ENCODE data around the gene CATSPERE. TPM values are rescaled to one million over a fixed set of nuclear protein-coding genes. Genes with fewer than 3 reads are reported as not detected.
"Not testable (repeated sequence)": the region's sequence is repeated elsewhere in the genome, so short reads cannot be mapped to it uniquely, and the experiment has no call there.

Gene CATSPERE
- total RNA-seq, 1 donor from 2014 or later = 1.9 TPM

GRCh38 chr1:244552336-244552735 is 91.3 kb downstream of the CATSPERE start:
- no peak for DNase-seq

DNA sequence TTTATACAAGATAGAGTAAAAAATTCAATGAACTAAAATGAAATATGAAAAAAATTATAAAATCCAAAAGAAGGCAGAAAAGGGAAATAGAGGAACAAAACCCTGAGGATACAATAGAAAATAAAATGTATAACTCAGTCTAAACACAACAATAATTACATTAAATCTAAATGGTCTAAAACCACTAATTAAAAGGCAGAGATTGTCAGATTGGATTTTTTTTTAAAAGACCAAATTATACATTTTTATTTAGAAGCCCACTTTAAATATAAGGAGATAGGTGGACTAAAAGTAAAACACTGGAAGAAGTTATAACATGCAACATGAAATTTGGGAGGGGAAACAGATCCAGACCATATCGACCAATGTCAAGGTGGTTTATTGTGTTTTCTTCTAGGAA is 95.2 kb downstream of the CATSPERE start:
- no peak for DNase-seq

- DNase-seq = no peak
Observed at GRCh38 chr1:244557565-244557964, 96.5 kb downstream of the CATSPERE start.

- DNase-seq = no peak
Observed at GRCh38 chr1:244559561-244559960, 98.5 kb downstream of the CATSPERE start.

DNA sequence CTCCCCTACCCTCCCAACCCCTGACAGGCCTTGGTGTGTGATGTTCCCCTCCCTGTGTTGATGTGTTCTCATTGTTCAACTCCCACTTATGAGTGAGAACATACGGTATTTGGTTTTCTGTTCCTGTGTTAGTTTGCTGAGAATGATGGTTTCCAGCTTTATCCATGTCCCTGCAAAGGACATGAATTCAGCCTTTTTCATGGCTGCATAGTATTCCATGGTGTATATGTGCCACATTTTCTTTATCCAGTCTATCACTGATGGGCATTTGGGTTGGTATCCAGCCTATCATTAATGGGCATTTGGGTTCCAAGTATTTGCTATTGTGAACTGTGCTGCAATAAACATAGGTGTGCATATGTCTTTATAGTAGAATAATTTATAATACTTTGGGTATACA is 101.8 kb downstream of the CATSPERE start:
- DNase-seq = not testable (repeated sequence)

- DNase-seq = no peak
Observed at GRCh38 chr1:244573768-244574167, 112.7 kb downstream of the CATSPERE start.

DNA sequence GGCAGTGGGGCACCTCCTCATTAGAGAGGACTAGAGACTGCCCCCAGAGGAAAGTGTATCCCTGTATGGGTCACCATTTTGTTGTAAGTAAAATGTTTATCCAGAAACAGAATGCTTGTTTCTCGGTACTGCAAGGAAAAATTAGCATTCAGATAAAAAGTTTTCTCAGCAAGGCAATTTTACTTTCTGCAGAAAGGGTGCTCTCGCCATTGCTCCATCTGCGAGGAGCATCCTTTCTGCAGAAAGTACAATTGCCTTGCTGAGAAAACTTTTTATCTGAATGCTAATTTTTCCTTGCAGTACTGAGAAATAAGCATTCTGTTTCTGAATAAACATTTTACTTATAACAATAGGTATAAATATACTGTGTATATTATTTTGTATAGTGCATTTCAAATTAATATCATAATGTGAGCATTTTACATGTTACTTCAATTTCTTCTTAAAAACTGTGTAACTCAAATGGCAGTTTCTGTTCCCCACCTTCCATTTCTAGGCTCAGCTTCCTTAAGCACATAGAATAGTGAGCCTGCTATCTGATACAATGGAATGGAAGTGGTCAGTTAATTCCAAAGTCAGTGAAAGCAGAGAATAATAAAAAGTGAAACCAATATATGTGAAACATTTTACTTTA is 115.3 kb downstream of the CATSPERE start:
- no peak for DNase-seq

- DNase-seq = not testable (repeated sequence)
Observed at GRCh38 chr1:244578205-244578604, 117.1 kb downstream of the CATSPERE start.

DNA sequence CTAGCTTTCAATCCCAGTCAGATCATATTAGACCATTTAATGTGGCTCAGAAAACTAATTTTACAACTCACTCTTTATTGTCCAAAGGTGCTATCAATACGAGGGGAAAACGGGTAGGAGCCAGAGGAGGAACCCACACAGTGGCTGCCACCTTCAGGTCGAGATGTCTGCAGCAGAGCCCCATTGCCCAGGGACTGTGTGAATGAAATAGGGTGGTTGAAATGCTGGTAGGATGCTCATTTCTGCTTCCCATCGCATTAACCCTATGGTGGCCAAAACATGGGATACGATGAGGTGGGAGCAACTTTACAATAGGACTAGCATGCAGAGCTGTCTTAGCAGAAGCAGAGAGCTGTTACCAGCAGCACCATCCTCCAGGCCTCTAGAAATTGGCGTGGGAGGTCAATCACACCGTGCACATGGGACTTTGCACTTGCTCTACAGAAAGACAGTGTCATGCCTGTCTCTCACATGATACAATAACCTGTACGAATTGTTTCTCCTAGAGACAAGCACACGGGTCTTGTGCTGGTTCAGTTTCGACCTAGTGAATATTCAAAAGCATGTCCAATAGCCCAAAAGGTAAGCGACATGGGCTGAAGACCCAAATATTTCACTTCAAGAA is 122.4 kb downstream of the CATSPERE start:
- no peak for DNase-seq

GRCh38 chr1:244585867-244586266 is 124.8 kb downstream of the CATSPERE start:
- DNase-seq = no peak

DNA sequence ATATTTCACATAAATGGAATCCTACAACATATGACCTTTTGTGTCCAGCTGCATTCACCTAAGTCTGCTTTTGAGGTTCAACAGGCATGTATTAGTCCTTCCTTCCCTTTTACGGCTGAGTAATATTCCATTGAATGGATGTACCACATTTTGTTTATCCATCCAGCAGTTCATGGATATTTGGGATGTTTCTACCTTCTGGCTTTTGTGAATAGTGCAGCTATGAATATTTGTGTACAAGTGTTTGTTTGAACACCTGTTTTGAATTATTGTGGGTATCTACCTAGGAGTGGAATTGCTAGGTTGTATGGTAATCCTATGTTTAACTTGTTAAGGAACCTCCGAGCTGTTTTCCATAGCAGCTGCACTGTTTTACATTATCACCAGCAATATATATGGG is 129.6 kb downstream of the CATSPERE start:
- DNase-seq = no peak

- no peak for DNase-seq
Observed at GRCh38 chr1:244598611-244599010, 137.5 kb downstream of the CATSPERE start.

- no peak for DNase-seq
Observed at GRCh38 chr1:244599937-244600350, 138.9 kb downstream of the CATSPERE start.

DNA sequence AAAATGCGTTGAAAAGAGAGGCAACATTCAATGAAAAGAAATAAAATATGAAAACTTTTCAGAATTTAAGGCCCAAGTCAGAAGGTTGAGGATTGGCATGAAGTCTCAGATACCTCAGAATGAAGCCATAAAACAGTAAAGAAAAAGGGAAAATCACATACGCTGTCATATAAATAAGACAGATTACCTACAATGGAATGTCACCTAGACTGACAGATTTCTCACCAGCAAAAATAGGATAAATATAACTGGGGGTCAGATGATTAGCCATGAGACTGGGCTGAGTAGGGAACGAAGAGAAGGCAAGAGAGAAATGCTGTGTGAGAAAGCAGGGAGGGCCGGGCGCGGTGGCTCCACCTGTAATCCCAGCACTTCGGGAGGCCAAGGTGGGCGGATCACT is 140.3 kb downstream of the CATSPERE start:
- no peak for DNase-seq

DNA sequence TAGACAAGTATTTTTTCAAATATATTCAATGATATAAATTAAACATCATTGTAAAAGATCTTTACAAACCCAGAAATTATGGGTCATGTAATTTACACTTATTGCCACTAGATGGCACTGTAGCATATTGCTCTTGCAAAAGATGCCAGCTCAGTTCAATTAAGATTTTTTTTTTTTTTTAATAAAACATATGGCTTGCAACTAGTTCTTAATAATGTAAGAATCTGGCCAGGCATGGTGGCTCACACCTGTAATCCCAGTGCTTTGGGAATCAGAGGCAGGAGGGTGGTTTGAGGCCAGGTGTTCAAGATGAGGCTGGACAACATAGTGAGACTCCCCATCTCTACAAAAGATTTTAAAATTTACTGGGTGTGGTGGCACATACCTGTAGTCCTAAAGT is 142.4 kb downstream of the CATSPERE start:
- DNase-seq = no peak

DNA sequence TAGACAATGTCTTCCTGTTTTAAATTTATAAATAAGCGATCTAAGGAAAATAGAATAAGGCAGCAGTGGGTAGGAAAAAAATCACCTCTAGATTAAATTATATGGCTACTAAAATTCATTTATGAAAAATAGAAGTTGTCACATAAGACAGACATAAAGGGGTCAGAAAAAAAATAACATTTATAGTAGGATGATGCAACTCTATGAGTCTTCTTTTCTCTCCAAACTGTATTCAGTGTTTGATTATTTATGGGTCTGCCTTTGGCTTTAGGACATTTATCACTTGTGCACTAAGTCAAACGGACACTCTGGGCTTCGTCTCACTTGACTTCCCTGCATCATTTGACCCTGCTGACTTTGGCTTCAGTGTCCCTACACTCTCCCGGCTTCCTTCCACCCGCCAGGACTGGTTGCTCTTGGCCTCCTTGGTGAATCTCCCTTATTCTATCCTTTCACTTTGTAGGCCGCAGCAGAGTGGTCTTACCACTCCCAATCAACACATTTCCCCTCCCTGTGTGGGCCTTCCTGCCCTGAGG is 144.8 kb downstream of the CATSPERE start:
- no peak for DNase-seq

DNA sequence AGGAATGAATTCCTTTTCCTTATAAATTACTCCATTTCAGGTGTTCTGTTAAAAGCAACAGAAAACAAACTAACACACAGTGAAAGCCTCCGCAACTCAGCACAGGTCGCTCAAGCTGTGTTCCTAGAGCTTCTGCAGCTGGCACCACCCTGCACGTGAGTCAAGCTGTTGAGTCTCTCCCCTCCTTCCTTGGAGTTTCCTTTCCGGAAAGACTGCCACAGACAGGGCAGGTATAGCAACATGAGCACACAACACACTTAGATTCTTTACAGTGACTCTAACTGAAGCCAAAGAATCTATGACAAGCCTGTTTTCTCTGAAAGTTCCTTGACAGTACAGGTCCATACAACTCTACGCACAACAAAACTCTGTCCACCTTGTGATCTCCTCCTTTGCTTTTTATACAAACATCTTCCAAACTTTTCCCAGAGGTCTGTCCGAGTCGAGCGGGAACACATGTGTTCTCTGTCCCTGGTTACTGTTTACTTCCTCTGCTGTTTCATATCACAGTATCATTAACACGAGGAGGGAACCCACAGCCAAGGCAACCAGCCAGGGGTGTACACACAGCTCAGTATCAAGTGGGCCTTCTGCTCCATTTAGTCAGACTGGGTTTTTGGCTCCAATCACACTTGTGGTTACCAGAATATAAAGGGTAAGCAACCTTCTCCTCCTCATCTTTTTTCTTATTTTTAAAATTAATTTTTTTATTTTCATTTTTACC is 153.2 kb downstream of the CATSPERE start:
- no peak for DNase-seq

DNA sequence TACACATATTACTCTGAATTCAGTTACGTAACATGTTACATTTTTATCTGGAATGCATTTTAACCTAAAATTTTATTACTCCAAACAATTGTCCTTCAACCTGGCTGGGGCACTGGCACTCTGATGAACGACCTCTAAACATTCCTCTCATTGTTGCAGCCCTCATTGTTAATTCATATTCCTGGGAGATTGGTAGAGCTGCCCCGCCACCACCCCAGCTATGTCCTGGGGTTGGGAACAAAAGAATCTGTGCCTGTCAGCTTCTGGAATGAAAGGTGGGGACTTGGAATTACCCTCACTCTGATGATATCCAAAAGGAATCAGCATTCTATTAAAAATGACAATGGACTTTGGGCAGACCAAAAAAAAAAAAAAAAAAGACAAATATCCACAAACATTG is 153.8 kb downstream of the CATSPERE start:
- DNase-seq = no peak

DNA sequence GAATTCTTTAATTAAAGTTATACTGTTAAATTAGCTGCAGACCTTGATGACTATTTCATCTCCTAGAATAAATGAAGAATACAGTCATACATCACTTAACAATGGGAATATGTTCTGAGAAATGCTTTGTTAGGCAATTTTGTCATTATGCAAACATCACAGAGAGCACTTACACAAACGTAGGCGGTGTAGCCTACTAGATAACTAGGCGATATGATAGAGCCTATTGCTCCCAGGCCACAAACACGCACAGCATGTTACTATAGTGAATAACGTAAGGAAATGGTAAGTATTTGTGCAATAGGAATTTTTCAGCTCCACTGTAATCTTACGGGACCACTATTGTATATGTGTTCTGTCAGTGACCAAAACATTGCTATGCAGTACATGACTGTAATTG is 154.2 kb downstream of the CATSPERE start:
- DNase-seq = no peak

- no peak for DNase-seq
Observed at GRCh38 chr1:244626709-244627108, 165.6 kb downstream of the CATSPERE start.

DNA sequence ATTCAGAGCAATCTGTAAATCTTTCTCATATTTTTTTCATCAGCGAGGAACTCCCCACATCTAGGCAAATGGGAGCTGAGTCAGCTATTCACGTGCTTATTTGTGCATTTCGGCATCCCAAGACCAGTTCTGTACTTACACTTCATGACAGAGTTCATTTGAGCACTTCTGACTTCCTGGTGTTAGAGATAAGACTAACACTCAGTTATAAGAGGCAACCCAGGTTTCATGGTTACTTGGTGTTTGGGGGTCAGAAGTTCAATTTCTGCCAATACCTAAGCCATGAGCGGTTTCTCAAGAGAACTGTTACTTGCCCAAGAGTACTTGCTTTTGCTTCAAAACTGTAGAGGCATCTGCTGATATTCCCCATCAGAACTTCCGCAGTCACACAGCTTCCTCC is 167.7 kb downstream of the CATSPERE start:
- no peak for DNase-seq

GRCh38 chr1:244633140-244633539 is 172.1 kb downstream of the CATSPERE start:
- DNase-seq = no peak

GRCh38 chr1:244634546-244634945 is 173.5 kb downstream of the CATSPERE start:
- DNase-seq = no peak

Data from skin of body (tissue), 2 donors.